HG03039 (cell line): ENCODE data around the gene FRAT1.
A peak's percentile ranks its signal among the peaks of the same experiment; 100 is the strongest.

Experiments used
- ATAC-seq: cut with Tn5 transposase; IDR thresholded peaks from one replicate; pipeline ENCODE4 v1.9.1; 2021; ENCODE audit warnings: mild to moderate bottlenecking, moderate library complexity; ENCODE audit not compliant: unreplicated experiment

Gene FRAT1

DNA sequence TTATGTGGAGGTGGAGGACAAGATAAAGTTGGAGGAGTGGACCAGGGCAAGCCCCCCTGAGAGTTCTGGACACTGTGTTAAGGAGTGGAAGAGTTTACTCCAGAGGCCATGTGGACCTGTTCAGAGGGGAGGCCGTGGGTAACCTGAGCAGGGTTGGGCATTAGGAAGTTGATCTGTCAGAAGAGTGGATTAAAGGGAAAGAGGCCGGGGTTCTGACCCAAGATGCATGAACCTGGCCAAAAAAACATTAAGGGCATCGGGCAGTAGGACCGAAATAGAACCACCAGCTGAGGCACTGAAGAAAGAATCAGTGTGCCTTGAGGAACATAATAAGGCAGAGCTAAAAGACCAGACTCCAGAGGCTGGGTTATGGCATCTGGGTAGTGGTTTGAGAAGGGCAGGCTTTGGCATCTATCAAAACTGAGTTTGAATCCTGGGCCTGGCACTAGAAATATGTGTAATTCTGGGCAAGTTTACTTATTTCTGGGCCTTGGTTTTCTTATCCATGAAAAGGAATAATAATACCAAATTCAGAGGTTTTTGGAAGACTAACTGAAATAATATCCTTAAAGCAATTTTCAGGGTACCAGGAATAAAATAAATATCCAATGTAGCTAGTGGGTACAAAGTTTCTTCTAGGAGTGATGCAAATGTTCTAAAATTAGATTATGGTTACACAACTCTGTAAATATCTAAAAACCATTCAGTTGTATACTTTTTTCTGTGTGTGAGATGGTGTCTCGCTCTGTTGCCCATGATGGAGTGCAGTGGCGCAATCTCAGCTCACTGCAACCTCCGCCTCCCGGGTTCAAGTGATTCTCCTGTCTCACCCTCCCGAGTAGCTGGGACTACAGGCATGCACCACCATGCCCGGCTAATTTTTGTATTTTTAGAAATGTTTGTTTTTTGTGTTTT lies 10.9 kb upstream of the FRAT1 start:
- no peak for ATAC-seq

DNA sequence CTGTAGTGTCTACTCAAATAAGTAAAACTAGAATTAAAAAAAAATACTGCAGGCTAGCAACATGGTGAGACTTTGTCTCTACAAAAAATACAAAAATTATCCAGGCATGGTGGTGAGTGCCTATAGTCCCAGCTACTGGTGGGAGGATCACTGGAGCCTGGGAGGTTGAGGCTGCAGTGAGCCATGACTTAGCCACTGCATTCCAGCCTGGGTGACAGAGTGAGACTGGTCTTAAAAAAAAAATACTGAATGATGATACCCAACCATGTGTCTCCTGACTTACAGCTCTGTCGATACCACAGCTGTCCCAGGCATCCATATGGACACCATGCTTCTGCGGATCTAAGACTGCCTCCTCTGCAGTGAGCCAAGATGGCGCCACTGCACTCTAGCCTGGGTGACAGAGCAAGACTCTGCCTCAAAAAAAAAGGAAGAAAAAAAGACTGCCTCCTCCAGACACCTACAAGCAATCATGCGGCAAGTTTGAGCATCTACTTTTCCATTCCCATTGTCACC lies 7.9 kb upstream of the FRAT1 start:
- no peak for ATAC-seq

DNA sequence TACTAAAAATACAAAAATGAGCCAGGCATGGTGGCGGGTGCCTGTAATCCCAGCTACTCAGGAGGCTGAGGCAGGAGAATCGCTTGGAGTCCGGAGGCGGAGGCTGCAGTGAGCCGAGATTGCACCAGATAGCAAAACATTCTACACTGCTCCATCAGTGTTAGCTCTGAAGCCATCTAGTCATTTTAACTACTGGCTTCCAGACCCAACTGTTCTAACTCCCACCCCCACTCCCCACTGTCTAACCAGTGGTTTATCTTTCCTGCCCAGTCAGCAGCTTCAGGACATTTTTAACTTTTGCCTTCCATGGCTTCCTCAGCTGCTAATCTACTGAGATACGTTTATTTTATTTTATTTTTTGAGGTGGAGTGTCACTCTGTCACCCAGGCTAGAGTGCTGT lies 6.2 kb upstream of the FRAT1 start:
- no peak for ATAC-seq

GRCh38 chr10:97314671-97315070 lies 4.4 kb upstream of the FRAT1 start:
- ATAC-seq: no peak

- ATAC-seq: peak; percentile 14
These were observed 804 bp downstream of the FRAT1 start for GRCh38 chr10:97319671-97320479.

DNA sequence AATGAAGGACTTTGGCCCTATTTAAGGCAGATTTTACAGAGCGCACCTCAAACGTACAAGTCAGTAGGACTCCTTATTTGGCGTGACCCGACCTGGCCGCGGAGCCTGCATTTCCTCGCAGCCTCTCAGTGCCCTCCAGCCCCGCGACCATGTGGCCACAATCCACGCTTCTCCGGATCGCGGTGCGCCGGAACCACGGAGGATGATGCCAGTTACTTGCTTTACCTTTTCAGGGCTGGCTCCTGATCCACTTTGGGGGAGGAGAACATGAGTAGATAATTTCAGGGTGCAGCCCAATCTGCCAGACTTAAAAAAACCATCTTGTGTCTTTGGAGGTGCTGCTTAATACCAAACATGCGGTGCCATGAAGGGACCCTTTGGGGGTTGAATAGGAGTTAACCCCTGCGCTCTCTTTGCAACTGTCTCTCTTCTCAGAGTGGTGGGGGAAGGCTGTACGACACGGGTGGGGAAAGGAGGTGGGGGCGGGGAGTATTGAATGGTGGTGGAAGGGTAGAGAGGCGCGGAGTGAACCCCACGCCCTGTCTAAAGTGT lies 1.5 kb downstream of the FRAT1 start:
- ATAC-seq: no peak

DNA sequence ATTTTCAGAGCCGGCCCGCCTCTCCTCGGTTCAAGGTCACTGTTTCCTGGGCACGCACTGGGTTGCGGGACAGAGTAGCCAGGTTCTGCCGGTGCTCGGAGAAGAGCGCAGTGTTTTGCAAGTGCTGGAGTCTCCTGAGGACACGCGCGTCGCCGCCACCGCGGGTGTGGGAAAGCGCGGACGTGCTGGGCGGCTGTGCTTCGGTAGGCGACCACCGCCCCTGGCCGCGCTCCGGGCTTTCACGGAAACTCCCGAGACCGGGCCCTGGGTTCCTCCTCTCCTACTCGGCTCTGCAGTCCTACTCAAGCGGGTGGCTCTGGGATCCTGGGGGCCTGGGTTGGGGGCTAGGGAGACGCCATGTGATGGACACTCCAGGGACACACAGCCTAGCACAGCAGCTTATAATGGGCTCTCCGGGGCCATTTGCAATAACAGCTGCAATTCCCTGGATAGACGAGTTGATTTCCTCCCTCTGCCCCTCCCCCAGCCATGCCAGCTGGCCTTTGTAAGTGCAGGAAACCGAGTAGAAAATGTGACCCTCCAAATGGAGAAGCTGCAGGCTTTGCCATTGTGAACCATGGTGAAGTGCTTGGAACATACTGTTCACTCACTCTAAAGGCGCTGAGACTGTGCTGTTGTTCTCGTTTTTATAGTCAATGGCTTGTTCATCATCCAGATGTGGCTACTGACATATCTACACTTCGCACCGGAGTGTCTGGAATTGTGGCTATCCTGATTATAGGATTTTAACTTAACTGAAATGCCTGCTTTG lies 2.1 kb downstream of the FRAT1 start:
- ATAC-seq: no peak

DNA sequence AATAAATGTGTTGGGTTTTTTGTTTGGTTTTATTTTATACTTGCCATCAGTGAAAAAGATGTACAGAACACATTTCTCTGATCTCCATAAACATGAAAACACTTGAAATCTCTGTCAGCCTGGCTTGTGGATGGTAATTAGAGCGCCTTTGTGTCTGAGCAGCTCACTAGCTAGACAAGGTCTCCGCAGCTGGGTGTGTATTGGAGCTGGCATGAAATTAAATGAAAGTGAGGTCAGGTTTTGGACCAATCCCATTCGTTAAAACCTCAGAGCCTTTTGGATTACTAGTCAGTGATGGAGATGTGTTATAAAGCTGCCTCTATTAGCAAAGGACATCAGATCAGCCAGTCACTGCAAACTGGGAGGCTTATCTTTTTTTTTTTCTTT lies 2.7 kb downstream of the FRAT1 start:
- no peak for ATAC-seq

GRCh38 chr10:97323501-97323900 lies 4.4 kb downstream of the FRAT1 start:
- ATAC-seq: no peak

DNA sequence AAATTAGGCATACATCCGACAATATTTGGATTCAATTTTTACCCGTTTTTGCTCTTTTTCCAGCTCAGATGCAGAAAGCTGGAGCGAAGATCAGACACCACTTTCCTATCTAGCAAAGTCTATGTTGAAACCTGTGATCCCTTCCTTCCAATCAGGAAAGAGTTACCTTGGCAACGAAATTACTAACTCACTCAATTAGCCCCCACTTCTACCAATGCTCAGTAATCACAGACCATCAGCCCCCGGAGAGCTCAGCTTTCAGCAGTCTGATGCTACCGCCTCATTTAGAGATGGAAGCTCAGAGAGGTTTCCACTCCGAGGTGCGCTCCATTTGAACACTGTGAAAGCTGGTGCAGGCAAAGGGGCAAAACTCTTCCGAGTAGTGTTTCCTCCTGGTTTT lies 6.7 kb downstream of the FRAT1 start:
- no peak for ATAC-seq

DNA sequence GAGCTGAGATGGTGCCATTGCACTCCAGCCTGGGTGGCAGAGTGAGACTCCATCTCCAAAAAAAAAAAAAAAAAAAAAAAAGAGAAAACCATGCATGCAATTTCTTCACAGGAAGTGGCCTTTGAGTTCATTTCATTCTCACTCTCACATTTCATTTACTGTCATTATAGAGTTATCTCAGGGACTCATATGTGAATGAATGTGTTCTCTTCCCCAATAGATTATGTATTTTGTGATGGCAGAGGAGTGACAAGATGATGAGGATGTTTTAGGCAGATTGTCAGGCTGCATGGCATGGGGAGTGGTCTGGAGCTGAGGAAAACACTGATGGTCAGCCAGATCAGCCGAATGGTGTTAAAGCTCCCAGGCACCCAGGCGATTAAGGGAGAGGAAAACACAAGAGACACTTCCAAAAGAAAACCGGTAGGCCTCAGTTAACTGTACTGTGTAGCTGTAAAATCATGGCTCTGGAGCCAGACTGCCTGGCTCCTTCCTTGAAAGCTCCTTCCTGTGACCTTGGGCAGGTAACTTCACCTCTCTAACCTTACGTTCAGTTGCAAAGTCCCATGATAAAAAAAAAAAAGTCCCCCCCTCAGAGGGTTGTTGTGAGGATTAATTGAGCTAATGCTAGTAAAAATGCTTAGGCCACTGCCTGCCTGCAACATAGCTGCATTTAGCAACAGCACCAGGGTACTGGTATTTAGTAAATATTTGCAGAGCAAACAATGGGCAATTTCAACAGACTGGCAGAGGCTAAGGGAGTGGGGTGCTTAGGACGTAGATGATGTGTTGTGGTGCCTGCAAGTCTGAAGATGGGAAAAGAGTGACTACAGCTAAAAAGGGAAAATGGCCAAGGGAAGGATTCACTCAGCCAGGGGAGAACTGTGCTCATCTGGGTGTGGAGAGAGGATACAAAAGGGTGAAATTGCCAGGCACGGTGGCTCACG lies 8.6 kb downstream of the FRAT1 start:
- ATAC-seq: no peak

- no peak for ATAC-seq
These were observed 9.8 kb downstream of the FRAT1 start for GRCh38 chr10:97328646-97329453.

- no peak for ATAC-seq
These were observed 10.7 kb downstream of the FRAT1 start for GRCh38 chr10:97329766-97330165.

- no peak for ATAC-seq
These were observed 12.2 kb downstream of the FRAT1 start for GRCh38 chr10:97331153-97331703.

DNA sequence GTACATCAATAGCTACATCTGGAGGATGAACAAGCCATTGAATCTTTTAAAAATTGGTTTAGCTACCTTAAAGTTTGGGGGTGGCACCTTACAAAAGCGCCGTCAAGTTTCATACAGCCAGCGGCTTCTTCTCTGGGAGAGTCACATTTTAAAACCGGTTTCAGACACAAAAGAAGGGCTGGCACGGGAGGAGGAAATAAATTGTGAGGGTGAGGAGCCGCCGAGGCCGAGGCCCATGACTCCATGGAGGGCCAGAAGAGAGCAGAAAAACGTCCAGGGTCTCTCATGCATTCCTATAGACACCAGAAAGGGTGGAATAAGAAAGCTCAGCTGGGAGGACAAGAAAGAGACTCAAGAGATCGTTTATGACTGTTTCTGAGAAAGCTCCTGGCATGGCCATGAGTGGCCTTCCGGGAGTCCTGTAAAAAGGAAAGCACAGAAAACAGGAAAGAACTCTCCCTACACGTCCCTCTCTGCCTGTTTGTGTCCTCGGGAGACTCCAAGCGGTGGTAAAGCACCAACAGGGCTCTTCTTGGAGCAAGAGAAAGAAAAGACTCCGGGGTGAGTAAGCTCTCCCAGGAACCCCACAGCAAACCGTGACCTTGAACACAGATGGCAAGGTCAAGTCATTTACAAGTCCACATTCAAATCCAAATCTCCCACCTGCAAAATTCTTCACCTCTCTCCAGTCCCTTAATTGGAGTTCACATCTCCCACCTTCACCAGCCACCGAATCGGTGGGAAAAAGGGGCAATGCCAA lies 13.7 kb downstream of the FRAT1 start:
- no peak for ATAC-seq

DNA sequence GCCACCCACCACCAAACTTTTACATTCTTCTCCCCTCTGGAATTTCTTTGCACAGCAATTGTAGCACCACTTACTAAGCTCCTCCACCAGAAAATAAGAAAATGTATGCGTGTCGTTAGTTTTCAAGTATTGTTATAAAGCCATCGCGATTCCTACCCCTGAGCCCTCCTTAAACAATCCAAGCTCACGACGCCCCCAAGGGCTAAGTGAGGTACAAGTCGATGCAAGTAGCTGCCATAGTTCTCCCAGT lies 14.2 kb downstream of the FRAT1 start:
- ATAC-seq: no peak

DNA sequence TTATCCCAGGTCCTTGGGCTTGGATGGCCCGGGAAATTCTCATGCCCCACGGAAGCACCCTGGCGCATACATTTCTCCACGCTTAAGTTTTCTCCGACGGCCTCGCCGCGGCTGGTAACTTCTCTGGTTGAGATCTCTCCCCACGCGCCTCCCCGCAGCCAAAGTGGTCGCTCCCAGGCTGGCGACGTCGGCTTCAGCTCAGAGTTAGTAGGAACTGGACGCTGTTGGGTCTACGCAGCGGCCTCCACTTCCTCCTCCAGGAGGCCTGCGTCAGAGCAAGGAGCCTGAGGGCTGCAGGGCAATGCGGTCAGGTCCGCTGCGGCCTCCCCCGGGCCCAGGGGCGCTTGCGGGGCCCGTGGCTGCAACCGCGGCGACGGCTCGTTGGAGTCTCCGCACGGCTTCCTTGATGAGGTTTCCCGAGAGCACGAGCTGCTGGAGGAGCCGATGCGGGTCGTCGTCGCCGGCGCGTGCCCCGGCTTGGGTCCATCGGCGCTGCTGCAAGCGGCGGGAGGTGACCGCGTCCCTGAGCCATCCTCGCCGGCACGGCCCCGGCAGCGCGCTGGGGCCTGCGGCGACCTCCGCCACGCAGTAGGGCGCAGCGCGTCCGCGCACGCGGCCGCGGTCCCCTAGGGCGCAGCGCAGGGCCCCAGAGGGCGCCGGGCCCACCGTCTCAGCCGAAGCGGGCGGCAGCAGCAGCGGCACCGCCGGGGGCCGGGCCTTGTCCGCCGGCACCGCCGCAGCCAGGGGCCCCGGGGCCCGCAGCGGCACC lies 14.7 kb downstream of the FRAT1 start:
- peak; percentile 10 for ATAC-seq
